GM18526 (cell line): ENCODE measurements around the gene PPP1R1C.

Source experiments
- POLR2A ChIP-seq: IDR thresholded peaks from 3 replicates; pipeline ENCODE4 v1.6.1; 2011; ENCODE audit not compliant: insufficient read length; ENCODE audit errors: extremely low read depth

Gene PPP1R1C

DNA sequence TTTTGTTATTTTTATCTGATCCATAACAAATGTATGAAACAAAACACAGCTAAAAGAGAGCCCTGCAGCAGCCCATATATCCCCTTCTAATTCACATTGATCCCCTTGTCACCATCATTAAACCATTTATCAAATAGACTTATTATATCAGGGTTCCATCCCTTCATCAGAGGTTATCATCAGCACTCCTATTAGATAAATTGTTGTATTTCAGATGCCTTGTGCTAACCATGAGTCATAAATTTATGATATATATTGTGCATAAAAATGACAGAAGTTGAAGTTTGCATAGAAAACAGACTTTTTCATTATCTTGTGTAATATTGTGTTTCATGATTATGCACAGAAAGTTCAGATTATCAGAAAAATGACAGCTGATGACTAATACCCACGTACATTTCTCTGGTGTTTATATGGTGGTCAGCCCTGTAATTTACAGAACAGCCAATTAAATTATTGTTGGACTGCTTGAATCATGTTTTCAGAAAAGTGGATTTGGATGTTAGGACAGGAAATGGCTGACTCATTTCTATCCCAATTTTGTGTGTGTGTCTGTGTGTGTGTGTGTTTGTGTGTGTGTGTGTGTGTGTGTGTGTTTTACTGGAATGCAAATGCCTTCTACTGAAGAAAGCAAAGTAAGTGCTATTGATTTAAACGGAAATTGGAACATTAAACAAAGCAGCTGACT, 80.9 kb downstream of the PPP1R1C start:
- no peak for TF ChIP-seq POLR2A

DNA sequence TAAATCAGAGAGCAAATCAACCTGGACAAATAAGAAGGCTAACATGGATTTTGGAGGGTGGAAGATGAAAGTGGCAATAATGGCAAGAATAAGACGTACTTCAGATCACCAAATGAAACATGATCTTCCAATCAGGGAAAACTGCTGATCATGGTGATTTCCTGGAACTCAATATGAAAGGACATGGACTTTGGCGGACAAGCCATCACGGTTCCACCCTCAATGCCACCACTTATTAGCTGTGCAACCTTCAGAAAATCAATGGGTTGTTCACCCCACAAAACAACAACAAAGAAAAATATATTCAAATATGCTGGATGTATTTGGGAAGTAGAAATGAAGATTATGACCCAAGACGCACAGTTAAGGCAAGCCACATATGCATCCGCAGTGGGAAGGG, 81.7 kb downstream of the PPP1R1C start:
- TF ChIP-seq POLR2A = no peak

DNA sequence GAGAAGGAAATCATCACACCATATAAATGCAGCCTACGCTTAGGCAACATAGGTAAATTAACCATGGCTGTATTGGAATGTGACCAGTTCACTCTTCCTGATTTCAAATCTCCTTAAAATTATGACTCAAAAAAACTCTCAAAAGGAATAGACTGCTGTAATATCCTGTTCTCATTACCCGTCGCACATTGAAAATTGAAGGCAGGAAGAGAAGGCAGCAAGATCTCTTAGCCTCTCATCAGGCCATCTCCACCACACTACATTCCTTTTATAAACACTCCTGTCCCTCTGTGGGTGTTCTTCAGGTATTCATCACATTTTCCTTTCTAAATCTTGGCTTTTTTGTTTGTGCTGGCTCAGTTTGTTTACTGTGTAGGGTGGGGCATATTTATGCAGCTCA, 83.2 kb downstream of the PPP1R1C start:
- TF ChIP-seq POLR2A = no peak

DNA sequence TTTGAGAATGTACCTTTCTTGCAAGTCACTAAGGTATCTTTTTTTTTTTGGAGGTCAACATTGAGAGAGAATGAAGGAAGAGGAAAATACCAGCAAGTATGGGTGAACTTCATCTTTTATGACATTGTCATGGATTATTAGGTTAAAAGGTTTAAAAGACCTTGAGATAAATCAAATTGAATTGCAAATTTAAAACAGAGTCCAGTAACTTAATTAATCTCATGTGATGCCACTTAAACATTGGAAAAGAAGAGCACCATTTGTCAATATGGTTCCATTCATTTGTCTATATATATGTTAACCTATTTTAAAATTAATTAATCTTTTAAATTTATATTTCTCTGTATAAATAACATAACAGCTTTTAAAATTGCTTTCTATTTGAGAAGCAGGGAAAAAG, 83.8 kb downstream of the PPP1R1C start:
- no peak for TF ChIP-seq POLR2A

DNA sequence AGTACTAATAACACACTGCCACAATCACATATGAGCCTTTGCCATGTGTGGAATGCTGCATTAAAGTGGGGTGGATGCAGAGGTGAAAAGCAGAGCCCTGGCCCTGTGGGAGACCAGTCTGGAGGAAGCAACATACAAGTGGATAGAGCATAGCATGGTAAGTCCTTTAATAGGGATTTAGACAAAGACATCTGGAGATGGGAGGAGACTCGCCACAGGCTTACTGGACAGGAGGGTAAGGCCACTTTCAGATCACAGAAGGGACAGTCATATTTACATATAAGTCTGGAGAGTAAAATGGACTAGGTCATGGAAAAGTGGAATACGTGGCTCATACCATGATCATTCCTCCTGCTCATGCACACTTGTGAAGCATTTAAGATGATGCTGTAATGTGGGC, 84.3 kb downstream of the PPP1R1C start:
- no peak for TF ChIP-seq POLR2A

DNA sequence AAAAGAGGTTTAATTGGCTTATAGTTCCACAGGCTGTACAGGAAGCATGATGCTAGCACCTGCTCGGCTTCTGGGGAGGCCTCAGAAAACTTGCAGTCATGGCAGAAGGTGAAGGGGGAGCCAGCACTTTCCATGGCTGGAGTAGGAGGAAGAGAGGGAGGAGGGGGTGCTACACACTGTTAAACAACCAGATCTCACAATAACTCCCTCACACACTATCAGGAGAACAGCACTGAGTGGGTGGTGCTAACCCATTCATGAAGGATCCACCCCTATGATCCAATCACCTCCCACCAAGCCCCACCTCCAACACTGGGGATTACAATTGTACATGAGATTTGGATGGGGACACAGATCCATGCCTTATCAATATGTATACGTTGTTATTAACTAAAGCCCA, 85.1 kb downstream of the PPP1R1C start:
- no peak for TF ChIP-seq POLR2A

DNA sequence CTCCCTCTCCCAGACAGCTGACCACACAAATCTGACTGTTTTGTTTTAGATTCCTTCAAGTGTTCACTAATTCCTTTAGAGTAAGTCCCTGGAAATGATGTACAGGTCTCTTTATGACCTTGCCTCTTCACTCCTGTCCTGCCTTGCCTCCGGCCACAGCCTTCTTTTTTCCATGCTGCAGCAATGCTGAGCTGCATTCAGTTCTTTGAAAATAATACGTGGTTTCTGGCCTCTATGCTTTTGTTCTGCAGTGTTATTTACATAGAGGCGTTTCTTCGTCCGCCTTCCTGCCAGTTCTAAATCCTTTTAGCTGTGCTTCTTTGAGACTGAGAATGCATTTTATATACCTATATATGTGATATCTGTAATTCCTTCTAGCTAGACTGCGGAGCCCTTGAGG, 87.2 kb downstream of the PPP1R1C start:
- no peak for TF ChIP-seq POLR2A

DNA sequence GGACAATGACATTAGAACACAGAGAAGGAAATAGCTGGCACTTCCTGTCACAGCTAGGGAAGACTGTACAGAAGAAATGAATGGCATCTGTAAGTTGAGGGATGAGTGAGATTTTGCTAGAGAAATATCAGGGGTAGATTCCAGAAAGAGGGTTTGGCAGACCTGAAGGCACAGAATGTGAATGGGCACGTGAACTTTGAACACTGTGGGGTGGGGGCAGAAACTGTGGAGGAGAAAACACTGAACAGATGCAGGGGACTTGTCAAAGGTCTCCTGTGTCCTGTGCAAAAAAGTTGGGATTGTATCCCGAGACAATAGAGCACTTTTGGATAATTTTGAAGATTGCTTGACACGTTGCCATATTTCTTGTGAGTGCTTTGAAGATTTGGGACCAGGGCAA, 88.0 kb downstream of the PPP1R1C start:
- no peak for TF ChIP-seq POLR2A

DNA sequence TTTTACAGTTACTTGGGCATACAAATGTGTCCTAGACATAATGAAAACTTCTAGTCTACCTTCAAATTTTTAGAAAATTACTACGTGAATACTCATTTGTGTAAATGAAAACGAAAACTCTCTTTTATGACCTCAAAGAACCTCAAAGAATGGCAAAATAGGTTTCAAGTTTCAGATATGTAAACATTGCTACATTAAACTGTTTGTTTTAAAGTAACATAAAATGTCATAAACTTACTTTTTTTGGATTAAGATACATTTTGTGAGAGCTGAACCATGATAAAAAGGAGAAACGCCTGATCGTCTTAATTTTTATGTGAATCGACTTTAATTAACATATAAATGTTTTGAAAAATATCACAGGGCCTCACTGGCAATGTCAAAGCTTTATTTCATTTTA, 91.4 kb downstream of the PPP1R1C start:
- TF ChIP-seq POLR2A = no peak

DNA sequence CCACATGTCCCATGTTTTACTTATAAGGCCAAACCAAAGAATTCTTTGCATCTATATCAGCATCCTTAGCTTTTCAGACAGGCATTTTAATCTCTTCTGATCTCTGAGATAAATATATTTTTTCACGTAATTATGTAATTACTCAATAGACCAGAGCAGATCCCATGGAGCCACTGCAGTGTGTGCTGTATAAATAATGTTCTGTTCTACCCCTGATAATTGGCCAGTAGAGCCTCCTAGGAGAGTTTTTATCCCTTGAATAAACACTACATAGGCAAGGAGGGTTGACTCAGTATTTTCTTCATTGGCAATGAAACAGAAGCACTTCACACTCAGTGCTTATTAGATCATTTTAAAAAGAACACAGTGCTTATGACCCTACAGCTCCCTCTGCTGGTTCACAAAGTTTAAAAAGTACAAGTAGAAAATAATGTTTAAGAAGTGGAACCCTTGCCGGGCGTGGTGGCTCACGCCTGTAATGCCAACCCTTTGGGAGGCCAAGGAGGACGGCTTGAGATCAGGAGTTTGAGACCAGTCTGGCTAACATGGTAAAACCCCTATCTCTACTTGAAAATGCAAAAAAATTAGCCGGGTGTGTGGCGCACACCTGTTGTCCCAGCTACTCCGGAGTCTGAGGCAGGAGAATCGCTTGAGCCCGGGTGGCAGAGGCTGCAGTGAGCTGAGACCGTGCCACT, 91.9 kb downstream of the PPP1R1C start:
- no peak for TF ChIP-seq POLR2A

DNA sequence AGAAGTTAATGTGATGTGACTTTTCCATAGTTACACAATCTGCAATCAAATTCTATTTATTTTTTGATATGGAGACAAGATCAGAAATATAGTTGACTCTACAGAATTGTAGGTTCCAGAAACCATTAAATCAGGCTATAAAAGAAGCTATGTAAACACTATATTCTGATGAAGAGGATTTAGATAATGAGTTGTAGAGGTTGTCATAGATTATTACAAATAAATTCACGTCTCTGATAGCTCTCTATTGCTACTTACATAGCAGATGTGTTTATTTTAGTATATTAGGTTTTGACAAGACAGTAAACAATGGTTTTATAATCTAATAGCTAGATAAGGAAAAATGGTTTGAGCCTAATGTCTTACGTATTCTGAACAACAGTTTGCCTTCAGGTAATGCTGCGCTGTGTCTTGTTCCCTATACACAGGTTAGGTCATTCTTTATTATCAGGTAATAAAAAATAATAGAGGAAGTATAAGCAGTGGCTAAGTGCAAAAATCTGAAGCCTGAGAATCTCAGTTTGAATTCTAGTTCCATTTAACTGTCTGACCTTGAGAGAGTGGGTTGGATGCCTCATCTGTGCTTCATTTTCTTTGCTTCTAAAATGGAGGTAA, 93.4 kb downstream of the PPP1R1C start:
- no peak for TF ChIP-seq POLR2A

DNA sequence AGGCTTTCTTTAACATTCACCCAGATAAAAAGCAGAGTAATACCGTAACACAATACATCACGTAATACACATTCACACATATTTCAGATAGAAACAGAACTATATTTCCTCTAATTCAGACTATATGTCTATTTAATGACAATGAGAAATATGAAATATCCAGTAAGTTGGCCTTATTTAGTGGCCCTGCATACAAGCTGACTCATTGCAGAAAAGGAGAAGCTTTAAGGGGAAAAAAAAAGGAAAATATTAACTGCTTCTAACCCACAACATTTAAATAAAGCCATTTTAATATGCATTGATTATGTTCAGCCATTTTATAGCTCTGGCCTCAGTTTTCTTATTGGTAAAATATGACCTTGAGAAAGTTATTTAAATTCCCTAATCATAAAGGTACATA, 94.8 kb downstream of the PPP1R1C start:
- TF ChIP-seq POLR2A = no peak

DNA sequence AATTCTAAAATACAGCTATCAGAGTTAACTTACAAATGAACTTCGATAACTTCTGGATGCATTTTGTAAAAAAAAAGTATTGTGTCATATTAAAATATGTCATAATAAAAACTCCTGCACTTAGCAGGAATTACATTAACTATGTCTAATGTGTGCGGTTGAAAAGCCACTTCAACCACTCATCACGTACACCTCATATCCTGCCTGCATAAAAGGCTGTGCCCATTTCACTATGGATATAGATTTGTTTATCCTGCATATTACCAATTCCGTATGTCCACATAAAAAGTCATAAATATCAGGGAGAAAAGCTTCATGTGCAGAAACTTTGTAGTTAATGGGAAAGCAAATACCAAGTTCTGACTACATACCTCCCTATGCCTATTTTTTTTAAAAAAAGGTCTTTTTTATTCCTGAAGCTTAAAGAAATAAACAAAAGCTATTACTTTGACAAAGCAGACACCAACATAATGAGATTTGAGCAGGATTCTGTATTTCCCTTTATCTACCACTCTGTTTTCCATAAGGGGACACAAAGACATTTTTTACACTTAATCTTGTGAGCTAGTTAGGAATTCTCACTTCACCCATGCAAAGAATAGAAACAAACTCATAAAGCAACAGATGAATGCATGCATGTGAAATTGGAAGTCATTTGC, 96.1 kb downstream of the PPP1R1C start:
- TF ChIP-seq POLR2A = no peak

DNA sequence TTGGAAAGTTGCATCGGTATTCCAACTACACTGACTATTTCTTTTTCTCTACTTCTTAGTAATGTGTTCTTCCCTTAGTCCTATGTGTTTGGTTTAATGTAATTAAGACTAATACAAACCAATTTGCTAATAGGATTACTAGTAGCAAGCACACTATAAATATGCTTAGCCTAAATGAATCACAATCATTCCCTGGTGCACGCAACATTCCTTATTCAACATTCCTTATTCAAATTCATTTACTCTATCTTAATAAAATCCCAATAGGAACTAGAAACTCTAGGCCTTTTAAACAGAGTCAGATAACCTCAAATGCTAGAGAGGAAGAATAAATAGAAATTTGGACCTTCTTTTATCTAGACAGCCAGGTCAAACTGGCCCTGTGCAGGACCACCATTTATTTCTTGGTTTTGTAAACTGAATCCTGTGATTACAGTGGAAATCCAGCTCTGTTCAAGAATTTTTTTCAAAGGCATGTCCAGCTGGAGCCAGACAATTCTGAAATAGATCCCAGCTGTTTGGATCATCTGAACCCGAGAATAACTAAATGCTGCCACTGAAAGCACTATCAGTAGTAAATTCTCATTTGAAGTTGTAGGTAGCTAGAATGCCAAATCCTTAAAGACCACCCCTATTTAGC, 103.1 kb downstream of the PPP1R1C start:
- no peak for TF ChIP-seq POLR2A

DNA sequence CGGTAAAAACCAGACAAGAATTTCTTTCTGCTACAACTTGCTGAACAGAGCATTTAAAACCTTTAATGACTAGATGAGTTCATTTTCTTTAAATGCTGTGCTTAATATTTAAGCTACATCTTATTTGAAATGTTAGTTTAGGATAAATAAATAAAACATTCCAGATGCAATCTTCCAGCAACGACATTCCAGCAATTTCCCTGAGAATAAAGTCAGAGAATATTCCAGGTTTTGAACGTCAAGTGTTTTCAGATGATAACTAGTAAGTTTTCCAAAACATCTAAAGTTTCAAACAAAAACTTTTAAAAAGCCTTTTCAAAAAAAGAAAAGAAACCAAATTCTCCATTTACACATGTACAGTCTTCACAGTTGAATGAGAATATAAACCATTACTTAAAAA, 104.8 kb downstream of the PPP1R1C start:
- no peak for TF ChIP-seq POLR2A
